Bronchial smooth muscle cell (primary cell): ENCODE measurements around the gene SGF29. TPM values are rescaled to one million over a fixed set of nuclear protein-coding genes. Genes with fewer than 3 reads are reported as not detected.

Experiments
- total RNA-seq: library from RNA; depleted of rRNA; stranded (reverse); fragments of >200 nt; gene quantifications from 2 replicates; pipeline ENCODE4 v1.2.1, GENCODE V29; 2014

Gene SGF29
- total RNA-seq = 6.5 and 10.2 TPM in 2 replicates

DNA sequence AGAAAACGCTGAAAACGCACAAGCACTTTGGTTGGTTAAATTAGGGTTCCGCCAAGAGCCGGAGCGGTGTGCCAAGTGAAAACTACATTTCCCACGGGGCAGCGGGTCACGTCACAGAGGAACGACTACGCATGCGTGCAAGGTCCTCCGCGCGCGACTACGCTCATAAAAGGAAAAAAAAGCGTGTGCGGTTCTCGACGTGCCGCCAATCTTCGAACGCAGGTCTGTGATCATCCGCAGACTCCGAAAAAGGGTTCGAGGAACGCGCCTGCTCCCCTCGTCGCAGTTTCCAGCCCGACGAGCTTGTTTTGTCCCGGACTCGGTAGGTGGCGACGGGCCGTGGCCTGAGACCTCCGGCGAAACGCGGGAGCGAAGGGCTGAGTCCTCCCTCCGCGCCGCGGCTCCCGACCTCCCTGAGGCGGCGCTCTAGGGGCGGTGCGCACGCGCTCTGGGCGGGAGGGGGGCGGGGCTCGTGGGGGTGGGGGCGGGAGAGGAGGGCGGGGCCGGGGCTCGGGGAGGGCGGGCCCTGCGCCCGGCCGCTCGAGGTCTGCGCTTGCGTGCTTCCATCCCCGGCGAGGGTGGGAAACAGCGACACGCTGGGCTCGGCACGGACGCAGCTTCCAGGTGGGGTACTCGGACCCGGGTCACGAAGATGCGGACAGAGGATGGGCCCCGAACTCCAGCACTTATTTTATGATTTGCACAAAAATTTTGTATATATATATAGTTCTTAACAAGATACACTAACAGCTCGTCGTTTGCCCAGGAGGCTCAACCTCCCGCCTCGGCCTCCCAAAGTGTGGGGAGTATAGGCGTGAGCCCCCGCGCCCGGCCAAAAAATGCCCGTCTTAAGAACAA is at the start of gene SGF29:
TSS of gene SGF29 (plus strand) at position 145 of the 858 bp plus-strand sequence. CDS start 27,150 bp downstream, outside the sequence.

DNA sequence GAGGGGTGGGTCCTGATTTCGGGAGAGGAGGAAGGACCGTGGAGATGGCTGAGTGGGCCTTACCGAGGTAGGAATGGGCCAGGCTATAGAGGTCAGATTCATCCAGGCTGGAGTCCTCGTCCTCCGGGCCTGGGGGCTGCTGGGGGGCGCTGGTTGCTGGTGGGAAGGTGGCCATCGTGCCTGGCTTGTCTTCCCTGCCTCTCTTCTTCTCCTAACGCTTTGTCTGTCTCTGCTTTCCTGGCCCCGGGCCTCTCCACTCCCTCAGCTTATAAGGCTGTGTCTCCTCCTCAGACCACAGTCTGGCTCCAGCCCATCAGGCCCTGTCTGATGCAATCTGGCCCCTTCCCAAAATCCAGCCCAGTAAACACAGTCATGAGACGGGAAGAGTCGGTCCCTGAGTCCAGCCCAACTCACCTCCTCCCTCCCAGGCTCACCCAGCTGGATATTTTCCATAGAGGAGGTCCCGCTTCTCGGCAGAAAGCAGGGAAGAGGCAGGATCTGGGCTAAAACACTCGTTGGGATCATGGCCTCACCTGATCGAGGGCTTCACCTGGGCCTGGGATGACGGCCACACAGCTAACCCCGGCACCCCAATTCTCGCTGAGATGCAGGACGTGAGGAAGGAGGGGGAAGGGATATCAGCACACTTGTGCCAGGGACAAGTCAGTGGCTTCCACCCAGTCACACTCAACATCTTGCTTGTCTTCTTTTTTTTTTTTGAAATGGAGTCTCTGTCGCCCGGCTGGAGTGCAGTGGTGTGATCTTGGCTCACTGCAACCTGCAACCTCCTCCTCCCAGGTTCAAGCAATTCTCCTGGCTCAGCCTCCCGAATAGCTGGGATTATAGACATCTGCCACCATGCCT is 14.8 kb upstream of the SGF29 start, which contains the start of gene NUPR1:
TSS of gene NUPR1 (minus strand) at position 242 of the 864 bp plus-strand sequence. CDS start at position 175, 67 bp downstream.

DNA sequence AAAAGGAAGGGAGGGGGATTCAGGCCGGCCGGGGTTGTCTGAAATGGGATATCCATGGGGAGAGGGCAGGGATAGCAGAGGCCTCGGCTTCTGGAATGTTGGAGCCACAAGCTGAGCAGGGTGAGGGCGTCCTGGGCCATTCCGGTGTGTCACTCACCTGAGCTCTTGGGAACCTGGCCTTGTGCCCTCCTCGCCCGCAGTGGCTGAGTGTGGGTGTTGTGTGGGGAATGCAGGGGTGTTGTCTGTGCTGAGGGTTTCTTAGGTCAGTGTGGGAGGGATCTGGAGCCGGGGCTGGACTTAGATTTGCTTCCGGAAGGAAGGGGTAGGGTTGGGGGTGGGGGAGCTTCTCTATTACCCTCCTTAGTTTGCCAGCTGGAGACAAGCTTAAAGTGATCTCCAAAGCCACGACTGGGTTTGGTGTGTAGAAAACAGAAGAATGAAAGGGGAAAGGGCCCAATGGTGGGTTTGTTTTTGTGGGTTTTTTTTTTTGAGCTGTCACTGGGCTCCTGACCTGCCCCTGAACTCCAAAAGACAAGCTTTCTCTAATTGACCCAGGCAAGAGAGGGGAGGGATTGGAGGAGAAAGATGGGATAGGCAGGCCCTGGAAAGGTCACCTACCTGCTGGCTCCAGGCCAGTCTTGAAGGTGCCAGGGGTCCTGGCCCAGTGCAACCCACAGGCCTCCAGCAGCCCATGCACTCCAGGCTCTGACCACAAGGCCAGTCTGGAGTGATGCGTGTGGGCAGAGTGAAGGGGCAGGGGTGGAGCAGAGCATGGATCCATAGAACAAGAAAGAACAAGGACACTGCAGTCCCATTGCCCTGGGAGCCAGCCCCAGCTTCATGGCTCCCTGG is 43.3 kb downstream of the SGF29 start, which contains the start of gene SULT1A2:
TSS of gene SULT1A2 (minus strand) at position 211 of the 852 bp plus-strand sequence. CDS start 1,120 bp downstream, outside the sequence.

DNA sequence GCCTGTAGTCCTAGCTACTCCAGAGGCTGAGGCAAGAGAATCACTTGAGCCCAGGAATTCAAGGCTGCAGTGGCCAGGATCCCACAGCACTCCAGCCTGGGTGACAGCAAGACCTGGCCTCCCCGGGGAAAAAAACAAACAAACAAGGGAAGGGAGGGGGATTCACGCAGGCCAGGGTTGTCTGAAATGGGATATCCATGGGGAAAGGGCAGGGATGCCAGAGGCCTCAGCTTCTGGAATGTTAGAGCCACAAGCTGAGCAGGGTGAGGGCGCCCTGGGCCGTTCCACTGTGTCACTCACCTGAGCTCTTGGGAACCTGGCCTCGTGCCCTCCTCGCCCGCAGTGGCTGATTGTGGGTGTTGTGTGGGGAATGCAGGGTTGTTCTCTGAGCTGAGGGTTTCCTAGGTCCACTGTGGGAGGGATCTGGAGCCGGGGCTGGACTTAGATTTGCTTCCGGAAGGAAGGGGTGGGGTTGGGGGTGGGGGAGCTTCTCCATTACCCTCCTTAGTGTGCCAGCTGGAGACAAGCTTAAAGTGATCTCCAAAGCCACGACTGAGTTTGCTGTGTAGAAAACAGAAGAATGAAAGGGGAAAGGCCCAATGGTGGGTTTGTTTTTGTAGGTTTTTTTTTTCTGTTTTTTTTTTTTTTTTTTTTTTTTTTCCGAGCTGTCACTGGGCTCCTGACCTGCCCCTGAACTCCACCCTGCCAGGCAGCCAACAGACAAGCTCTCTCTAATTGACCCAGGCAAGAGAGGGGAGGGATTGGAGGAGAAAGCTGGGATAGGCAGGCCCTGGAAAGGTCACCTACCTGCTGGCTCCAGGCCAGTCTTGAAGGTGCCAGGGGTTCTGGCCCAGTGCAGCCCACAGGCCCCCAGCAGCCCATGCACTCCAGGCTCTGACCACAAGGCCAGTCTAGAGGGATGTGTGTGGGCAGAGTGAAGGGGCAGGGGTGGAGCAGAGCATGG is 56.2 kb downstream of the SGF29 start, which contains the start of gene SULT1A1:
TSS of gene SULT1A1 (minus strand) at position 414 of the 964 bp plus-strand sequence. CDS start 1,189 bp downstream, outside the sequence.

DNA sequence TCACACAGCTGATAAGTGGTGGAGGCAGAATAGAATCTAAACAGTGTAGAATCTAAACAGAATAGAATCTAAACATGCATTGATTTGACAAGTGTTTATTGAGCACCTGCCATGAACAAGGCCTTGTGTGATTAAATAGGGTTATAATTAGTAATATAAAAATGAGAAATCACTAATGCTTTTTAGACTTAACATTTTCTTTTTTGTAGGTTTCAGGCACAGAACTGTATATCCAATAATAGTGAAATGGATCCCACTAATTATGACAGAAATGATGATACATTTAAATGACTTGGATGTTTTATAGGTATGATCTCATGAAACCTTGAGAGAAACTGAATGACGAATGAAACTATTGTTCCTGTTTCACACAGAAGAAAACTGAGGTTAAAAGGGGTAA is 84.0 kb downstream of the SGF29 start, which contains the start of gene NPIPB8:
TSS of gene NPIPB8 (plus strand) at position 301 of the 400 bp plus-strand sequence. CDS start 296 bp downstream, outside the sequence.

Other genes with a start within 250 kb of the SGF29 start
- gene NPIPB6, start 190.4 kb upstream of the SGF29 start, total RNA-seq = 0.47 and 0.94 TPM in 2 replicates
- 67.1 and 85.6 TPM in 2 replicates for gene EIF3CL, start 150.1 kb upstream of the SGF29 start, total RNA-seq
- not detected in 2 replicates for gene NPIPB7, start 81.6 kb upstream of the SGF29 start, total RNA-seq
- 11.4 and 13.9 TPM in 2 replicates for gene CLN3, start 61.8 kb upstream of the SGF29 start, total RNA-seq
- not detected in 2 replicates for gene APOBR, start 59.3 kb upstream of the SGF29 start, total RNA-seq
- not detected in 2 replicates for gene IL27, start 47.1 kb upstream of the SGF29 start, total RNA-seq
- gene NUPR1, start 14.9 kb upstream of the SGF29 start, total RNA-seq = 18.9 and 60.0 TPM in 2 replicates
- not detected in 2 replicates for gene SULT1A2, start 43.1 kb downstream of the SGF29 start, total RNA-seq
- 0.60 and 5.2 TPM in 2 replicates for gene SULT1A1, start 56.1 kb downstream of the SGF29 start, total RNA-seq
- gene NPIPB8, start 84.1 kb downstream of the SGF29 start, total RNA-seq = not detected in 2 replicates
- 120 and 238 TPM in 2 replicates for gene EIF3C, start 157.5 kb downstream of the SGF29 start, total RNA-seq
- gene NPIPB9, start 197.9 kb downstream of the SGF29 start, total RNA-seq = 2.4 TPM in 1 of 2 replicates, not detected in the other